Non-pigmented ciliary epithelial cell (primary cell): ENCODE results near the gene APBA1.
A peak's percentile ranks its signal among the peaks of the same experiment; 100 is the strongest.
"Not testable (repeated sequence)": the region's sequence is repeated elsewhere in the genome, so short reads cannot be mapped to it uniquely, and the experiment has no call there.

Experiments
- DNase-seq: peaks from one replicate; pipeline ENCODE4 v3.0.0-alpha.2; 2010; ENCODE audit warnings: low read depth

APBA1 gene

DNA sequence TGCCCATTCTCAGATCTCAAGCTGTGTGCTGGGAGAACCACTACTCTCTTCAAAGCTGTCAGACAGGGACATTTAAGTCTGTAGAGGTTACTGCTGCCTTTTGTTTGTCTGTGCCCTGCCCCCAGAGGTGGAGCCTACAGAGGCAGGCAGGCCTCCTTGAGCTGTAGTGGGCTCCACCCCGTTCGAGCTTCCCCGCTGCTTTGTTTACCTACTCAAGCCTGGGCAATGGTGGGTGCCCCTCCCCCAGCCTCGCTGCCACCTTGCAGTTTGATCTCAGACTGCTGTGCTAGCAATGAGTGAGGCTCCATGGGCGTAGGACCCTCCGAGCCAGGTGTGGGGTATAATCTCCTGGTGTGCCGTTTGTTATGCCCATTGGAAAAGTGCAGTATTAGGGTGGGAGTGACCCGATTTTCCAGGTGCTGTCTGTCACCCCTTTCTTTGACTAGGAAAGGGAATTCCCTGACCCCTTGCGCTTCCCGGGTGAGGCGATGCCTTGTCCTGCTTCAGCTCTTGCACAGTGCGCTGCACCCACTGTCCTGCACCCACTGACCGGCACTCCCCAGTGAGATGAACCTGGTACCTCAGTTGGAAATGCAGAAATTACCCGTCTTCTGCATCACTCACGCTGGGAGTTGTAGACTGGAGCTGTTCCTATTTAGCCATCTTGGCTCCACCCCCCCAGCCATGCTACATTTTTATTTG lies 231.8 kb downstream of the APBA1 start:
- DNase-seq: not testable (repeated sequence)

DNA sequence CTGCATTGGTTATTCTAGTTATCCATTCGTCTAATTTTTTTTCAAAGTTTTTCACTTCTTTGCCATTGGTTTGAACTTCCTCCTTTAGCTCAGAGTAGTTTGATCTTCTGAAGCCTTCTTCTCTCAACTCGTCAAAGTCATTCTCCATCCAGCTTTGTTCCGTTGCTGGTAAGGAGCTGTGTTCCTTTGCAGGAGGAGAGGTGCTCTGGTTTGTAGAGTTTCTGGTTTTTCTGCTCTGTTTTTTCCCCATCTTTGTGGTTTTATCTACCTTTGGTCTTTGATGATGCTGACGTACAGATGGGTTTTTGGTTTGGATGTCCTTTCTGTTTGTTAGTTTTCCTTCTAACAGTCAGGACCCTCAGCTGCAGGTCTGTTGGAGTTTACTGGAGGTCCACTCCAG lies 232.5 kb downstream of the APBA1 start:
- not testable (repeated sequence) for DNase-seq

- no peak for DNase-seq
These were observed 238.2 kb downstream of the APBA1 start for GRCh38 chr9:69433968-69434367.

DNA sequence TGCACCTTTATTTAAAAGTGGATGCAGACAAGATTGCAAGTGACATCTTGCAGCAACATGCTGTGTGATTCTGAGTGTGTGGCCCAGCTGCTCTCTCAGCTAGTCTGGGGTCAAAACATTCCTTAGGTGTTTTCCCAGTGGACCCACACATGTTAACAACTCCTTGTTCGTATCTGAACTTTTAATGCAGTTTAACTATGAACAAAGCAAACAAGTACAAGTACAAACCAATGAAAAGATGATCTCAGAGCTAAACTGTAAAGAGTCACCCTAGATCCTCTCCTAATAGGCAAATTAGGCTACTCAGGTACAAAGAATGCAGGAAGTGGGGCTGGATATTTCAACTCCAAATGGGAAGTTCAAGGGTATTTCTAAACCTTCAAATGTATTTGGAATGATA lies 238.8 kb downstream of the APBA1 start:
- DNase-seq: no peak

DNA sequence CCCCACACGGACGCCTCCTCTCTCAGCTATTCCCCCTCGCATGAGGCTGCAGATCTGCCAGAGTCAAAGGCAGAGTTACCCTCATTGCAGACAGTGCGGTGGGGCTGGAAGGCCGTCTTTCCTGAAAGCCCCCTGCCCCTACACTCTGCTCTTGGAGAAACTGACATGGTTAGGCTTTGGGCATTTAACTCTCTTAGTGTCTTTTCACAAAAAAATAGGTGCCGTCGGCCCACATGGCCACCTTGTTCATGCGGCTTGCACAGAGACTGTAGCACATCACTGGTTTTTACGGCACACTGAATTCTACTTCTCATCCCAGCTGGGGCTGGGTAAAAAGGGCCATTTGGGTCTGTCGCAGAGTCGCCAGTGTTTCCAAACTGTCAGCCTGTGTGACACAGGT lies 239.5 kb downstream of the APBA1 start:
- DNase-seq: no peak

GRCh38 chr9:69431777-69432176 lies 240.4 kb downstream of the APBA1 start:
- no peak for DNase-seq

- no peak for DNase-seq
These were observed 241.0 kb downstream of the APBA1 start for GRCh38 chr9:69431203-69431602.

DNA sequence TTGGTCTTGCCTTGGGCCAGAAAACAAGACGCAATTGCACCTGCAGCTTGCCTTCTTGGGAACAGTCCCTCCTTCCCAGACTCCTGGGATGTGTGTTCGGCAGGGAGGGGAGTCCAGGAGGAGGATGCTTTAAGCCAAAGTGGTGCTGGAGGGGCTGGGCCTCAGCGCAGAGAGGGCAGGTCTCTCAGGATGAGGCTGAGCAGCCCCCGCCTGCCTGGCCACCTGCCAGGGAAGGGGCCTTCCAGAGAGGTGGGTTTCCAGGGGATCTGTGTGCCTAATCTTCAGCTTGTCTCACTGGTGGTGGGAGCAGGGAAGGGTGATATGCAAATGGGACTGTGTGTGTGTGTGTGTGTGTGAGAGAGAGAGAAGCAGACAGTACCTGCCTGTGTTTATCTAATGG lies 242.0 kb downstream of the APBA1 start:
- DNase-seq: no peak

GRCh38 chr9:69429281-69429680 lies 242.9 kb downstream of the APBA1 start:
- no peak for DNase-seq

DNA sequence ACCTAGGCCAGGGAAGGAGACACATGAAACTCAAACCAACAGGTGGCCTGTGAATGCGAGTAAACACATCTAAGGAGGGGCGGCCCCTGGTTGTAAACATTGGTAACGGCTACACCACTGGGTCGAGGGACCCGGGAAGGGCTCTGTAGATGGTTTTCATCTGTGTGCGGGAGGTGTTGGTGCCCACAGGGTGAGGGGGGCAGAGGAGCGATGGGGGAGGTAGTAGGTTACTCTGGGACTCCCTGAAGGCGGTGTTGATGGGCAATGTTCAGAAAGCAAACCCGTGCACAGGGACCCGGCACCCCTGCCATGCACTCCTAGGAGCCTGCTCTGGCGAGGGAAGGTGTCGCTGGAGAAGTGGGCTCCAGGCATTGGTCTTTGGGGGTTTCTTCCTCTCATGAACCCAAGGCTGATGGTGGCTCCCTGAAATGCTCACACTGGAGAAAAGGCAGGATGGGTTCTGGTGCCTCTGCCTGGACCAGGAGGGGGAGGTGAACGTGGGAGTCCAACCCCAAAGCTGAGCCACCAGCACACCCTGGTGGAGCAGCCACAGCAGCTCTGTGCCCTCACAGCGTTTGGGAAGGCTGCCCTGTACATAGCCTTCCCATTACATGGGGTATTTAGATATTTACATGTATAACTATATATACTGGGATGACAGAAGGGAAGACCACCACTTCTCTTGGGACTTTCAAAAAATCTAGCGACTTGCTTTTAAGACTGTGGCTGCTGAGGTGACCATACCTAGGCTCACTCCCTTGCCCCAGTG lies 244.0 kb downstream of the APBA1 start:
- DNase-seq: no peak

DNA sequence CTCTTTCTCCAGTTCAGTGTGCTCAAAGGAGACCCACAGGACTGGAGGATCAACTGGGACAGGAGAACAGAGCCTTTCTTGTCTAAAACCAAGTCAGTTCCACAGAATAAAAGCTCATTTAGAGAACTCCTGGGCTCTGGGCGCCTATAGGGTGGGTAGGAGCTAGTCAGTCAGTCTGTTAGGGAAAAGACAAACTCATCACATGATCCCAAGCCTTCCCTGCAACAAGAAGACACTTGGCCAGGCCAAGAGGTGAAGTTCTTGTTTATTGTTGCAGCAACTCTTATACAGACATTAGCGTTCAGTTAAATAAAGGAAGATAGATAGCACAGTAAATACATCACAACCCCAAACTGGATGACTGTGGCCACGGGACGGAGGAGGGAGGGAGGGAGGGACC lies 244.9 kb downstream of the APBA1 start:
- DNase-seq: no peak

DNA sequence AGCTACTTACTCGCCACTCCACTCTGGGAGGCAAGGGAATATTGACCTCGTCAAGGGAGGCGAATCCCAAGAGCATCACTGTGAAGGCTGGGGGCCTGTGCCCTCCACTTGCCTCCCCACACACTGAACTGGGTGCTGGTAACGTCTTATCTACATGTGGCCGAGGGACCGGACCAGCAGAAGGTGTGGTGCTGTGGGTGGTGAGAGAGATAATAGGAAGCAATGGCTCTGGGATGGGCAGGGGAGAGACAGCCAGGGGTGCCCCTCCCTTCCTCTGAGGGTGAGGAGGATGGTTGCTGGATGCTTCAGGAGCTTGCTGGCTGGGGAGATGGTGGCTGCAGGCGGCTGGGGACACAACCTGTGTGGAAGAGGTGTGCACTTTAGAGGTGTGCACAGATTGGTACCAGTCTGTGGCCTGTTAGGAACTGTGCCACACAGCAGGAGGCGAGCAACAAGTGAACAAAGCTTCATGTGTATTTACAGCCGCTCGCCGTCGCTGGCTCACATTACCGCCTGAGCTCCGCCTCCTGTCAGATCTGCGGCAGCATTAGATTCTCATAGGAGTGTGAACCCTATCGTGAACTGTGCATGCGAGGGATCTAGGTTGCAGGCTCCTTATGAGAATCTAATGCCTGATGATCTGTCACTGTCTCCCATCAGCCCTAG lies 246.9 kb downstream of the APBA1 start:
- DNase-seq: no peak

DNA sequence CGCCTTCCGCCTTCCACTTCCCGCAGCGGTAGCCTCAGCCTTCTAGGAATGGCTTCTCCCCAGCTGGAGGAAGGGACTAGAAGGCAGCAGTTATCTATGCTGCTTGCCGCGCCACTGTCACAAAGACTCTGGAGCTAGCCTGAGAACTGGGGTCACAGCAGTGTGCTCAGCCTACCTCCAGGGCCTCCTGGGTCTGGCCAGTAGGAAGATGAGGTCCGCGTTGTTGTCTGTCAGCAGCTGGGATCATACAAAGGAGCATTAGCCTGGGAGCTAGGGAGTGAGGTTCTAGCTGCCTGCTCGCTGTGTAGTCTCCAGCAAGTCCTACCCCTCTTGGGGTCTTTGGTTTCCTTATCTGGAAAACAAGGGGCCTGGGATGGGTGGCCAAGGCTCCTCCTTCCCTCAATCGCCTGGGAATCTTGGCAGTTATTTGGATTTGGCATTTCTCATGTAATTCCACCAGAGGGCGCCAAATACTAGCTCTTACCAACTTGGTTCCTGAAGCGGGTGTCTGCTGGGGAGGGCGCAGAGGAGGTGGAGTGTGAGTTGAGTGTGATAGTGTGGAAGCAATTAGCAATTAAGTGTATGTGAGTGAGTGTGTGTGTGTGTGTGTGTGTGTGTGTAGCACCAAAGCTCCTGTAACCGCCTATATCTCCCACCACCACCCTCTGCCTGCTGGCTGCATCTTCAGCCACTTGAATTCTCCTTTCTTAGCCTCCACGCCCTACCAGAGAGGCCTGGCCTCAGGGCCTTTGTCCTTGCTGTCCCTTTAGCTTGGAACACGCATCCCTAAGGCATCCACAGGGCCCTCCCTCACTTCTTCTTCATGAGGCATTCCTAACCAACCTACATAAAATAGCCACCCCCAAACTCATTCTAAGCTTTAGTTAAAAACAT lies 250.0 kb downstream of the APBA1 start:
- peak; percentile 9 for DNase-seq

- DNase-seq: no peak
These were observed 251.4 kb downstream of the APBA1 start for GRCh38 chr9:69420611-69421270.

- peak; percentile 10 for DNase-seq
These were observed 259.4 kb downstream of the APBA1 start for GRCh38 chr9:69412741-69413150.

DNA sequence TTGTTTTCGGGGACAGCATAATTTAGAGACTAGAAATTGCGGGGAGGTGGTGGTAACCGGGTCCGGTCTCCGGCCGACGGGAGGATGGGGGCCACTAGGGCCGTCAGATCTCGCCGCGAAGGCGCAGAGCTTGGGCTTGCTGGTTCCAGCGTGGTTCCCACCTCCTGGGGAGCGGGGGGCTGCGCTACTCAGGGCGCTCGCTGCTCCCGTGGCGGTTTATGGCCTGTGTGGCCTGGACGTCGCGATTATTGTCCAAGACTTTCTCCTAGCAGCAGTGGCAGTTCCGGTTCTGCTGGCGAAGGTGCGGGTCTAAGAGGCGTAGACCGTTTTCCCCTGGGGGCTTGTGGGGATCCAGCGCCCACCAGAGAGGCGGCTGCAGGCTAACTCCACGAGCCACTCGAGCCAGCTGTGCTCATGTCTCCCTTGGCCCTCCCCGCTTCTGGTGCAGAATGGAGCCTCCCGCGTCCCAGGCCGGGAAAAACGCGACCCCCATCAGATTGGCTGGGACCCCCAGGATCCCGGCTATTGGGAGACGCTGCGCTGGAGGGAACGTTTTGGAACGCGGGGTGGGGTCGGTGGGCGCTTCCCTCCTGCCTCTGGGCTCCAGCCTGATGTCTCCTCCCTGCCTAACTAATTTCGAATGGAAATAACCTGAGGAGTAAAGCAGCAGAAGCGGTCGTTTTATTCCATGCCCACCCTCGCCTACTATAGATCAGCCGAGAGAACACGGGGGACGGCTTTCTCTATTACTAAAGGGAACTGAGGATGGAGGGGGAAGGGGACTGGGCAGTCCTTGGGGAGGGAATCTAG lies 260.0 kb downstream of the APBA1 start:
- DNase-seq: no peak

GRCh38 chr9:69411246-69411645 lies 260.9 kb downstream of the APBA1 start:
- DNase-seq: no peak

GRCh38 chr9:69409936-69410335 lies 262.2 kb downstream of the APBA1 start:
- not testable (repeated sequence) for DNase-seq

- no peak for DNase-seq
These were observed 271.7 kb downstream of the APBA1 start for GRCh38 chr9:69400470-69400869.

GRCh38 chr9:69397384-69398214 lies 274.6 kb downstream of the APBA1 start:
- DNase-seq: no peak
